Ishikawa (cell line): ENCODE measurements around the gene MRPS31.

Experiments used
- CEBPB ChIP-seq: IDR thresholded peaks from 2 replicates; pipeline ENCODE4 v1.6.1; 2012
- CREB1 ChIP-seq: IDR thresholded peaks from 2 replicates; pipeline ENCODE4 v1.6.1; 2012; ENCODE audit warnings: low read depth
- EGR1 ChIP-seq: IDR thresholded peaks from 2 replicates; pipeline ENCODE4 v1.6.1; 2012
- EP300 ChIP-seq: IDR thresholded peaks from 2 replicates; pipeline ENCODE4 v1.6.1; 2012; ENCODE audit warnings: borderline replicate concordance
- FOXM1 ChIP-seq: IDR thresholded peaks from 2 replicates; pipeline ENCODE4 v1.6.1; 2012; ENCODE audit warnings: low read depth, borderline replicate concordance
- NFIC ChIP-seq: IDR thresholded peaks from 2 replicates; pipeline ENCODE4 v1.6.1; 2012
- RAD21 ChIP-seq: IDR thresholded peaks from 2 replicates; pipeline ENCODE4 v1.6.1; 2012; ENCODE audit warnings: low read depth
- REST ChIP-seq: IDR thresholded peaks from 2 replicates; pipeline ENCODE4 v1.6.1; 2012; ENCODE audit warnings: low read depth, mild to moderate bottlenecking
- TAF1 ChIP-seq: IDR thresholded peaks from 2 replicates; pipeline ENCODE4 v1.6.1; 2012; ENCODE audit warnings: low read depth, mild to moderate bottlenecking
- TCF12 ChIP-seq: IDR thresholded peaks from 2 replicates; pipeline ENCODE4 v1.6.1; 2012; ENCODE audit warnings: low read depth
- TEAD4 ChIP-seq: IDR thresholded peaks from 2 replicates; pipeline ENCODE4 v1.6.1; 2012
- YY1 ChIP-seq: IDR thresholded peaks from 2 replicates; pipeline ENCODE4 v1.6.1; 2012; ENCODE audit warnings: low read depth
- ZBTB7A ChIP-seq: IDR thresholded peaks from 2 replicates; pipeline ENCODE4 v1.6.1; 2012; ENCODE audit warnings: low read depth
- TF ChIP-seq, protein P1 (sequence below): IDR thresholded peaks from 2 replicates; pipeline ENCODE4 v1.6.1; 2012
- TF ChIP-seq, protein P2 (sequence below): IDR thresholded peaks from 2 replicates; pipeline ENCODE4 v1.6.1; 2012

The MRPS31 gene

GRCh38 chr13:40813667-40814454 is 42.9 kb upstream of the MRPS31 start:
- TF ChIP-seq RAD21: peak; percentile 60
- no peak for TF ChIP-seq EP300

GRCh38 chr13:40812724-40813445 is 41.9 kb upstream of the MRPS31 start:
- TF ChIP-seq NFIC (no peak), EP300 (no peak)

- TF ChIP-seq TAF1 (no peak), TCF12 (no peak), CEBPB (no peak), EP300 (no peak), NFIC (no peak), EGR1 (no peak), YY1 (no peak), TEAD4 (no peak), ZBTB7A (no peak), CREB1 (no peak), RAD21 (no peak), REST (no peak), FOXM1 (no peak)
- TF ChIP-seq, protein P1, sequence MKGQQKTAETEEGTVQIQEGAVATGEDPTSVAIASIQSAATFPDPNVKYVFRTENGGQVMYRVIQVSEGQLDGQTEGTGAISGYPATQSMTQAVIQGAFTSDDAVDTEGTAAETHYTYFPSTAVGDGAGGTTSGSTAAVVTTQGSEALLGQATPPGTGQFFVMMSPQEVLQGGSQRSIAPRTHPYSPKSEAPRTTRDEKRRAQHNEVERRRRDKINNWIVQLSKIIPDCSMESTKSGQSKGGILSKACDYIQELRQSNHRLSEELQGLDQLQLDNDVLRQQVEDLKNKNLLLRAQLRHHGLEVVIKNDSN: no peak
- TF ChIP-seq, protein P2, sequence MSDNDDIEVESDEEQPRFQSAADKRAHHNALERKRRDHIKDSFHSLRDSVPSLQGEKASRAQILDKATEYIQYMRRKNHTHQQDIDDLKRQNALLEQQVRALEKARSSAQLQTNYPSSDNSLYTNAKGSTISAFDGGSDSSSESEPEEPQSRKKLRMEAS: no peak
Observed at GRCh38 chr13:40812102-40812501, 41.1 kb upstream of the MRPS31 start.

DNA sequence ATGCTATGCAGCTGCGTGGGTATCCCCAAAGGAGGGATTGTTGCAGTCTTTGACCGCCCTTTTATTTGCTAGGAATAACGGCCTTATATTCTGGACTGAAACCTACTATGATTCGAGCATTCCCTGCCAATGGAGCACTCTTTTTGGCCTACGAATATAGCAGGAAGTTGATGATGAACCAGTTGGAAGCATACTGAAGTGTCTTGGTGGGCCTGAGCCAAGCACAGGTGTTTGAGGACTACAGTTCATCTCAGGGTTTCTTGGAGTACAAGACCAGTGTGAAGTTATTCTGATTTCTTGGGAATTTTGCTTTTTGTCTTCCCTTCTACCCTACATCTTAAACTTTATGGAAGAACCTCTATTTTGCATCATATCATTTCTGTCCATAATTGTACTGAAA is 38.5 kb upstream of the MRPS31 start:
- TF ChIP-seq YY1 (no peak), CEBPB (no peak), TEAD4 (no peak), CREB1 (no peak), RAD21 (no peak)
- TF ChIP-seq, protein P1: no peak
- TF ChIP-seq, protein P2: no peak

GRCh38 chr13:40806241-40806640 is 35.3 kb upstream of the MRPS31 start:
- TF ChIP-seq ZBTB7A (no peak), YY1 (no peak), REST (no peak), CREB1 (no peak), CEBPB (no peak), EGR1 (no peak), TEAD4 (no peak), TCF12 (no peak), TAF1 (no peak), NFIC (no peak), RAD21 (no peak), EP300 (no peak), FOXM1 (no peak)
- TF ChIP-seq, protein P1: no peak
- TF ChIP-seq, protein P2: no peak
